ENCODE results near the gene COX7A2L. TPM values are rescaled to one million over a fixed set of nuclear protein-coding genes. Genes with fewer than 3 reads are reported as not detected.
"Not testable (repeated sequence)": the region's sequence is repeated elsewhere in the genome, so short reads cannot be mapped to it uniquely, and the experiment has no call there.

Gene COX7A2L
- polyA plus RNA-seq, 3 donors: 178 to 185 (median 181) TPM

DNA sequence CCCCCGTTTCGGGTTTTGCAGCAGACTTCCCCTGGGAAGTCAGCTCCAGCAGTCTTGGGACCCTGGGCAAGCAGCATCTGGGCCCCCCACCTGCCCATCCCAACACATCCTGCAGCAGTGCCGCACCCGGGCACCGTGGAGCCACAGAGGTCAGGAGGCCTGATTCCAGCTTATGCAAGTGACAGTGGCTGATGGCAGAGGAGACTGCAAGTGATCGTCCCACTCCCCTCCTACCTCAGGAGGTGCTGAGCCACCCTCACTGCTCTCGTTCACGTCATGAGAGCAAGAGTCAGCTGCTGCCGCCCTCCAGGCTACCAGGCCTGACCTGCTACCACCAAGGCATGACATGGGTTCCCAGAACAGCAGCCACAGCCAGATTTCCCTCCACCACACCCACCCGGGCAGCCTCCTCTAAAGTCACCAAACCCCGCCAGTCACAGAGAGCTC, 18.2 kb downstream of the COX7A2L start:
- no peak for DNase-seq

DNA sequence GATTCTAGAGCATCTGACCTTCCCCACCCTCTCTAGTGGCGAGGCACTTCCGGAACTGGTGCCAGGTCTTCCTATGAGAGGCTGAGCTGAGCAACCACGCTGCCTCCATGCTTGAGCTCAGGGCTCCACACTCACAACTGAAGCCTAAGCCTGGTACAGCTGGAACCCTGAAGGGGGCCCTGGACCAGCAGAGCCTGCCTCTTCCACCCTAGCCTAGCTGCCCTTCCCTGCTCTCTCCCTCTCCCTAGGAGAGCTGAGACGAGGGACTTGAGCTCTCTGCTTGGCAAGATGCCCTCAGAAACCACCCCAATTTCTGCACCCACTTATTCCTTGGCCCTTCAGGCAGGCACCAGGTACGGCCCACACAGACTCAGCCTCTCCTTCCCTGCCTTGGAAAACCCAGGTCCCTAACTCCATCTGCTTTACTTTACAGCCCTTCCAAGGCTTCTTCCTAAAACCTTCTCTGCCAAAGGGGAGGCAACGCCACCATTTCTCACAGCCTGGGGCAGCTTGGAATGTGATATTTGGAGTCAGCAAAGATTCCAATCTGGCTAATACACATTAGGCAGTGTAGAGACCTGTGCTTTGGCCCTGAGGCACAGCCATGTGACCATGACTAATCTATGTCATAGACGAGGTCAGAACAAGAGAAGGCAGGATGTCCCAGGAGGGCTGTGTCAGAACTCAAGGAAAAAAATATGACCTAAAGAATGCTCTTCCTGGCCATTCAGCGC, 18.8 kb downstream of the COX7A2L start:
- DNase-seq: no peak

DNA sequence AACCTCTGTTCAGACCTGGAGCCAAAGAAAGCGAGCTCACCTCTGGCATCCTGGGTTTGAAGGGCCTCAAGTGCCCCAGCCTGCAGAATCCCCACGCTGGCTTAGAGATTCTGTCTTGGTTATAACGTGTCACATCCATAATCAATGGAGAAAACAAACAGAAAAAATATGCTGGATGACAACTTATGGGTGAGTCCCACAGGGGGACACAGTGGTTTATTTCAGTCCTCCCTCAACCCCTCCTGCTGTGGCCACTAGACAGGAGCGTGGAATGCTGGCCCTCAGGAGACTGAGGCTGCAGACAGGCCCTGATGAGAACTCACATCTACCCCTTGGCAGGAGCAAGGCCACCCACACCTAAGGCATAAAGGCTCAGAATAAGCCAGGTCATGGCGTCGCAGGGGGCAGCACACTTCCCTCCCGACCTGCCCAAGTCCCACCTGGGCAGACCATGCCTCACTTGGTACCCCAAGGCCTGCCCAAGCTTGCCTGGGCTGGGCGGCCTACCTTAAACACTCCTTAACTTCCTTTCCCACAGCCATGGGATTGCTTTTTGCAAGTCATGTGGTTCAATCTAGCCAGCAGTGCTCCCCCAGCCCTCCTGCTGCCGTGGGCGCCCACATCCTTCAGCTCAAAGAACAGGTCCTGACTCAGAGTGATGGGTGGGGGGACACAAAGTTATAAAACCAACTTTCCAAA, 19.9 kb downstream of the COX7A2L start:
- DNase-seq: no peak

DNA sequence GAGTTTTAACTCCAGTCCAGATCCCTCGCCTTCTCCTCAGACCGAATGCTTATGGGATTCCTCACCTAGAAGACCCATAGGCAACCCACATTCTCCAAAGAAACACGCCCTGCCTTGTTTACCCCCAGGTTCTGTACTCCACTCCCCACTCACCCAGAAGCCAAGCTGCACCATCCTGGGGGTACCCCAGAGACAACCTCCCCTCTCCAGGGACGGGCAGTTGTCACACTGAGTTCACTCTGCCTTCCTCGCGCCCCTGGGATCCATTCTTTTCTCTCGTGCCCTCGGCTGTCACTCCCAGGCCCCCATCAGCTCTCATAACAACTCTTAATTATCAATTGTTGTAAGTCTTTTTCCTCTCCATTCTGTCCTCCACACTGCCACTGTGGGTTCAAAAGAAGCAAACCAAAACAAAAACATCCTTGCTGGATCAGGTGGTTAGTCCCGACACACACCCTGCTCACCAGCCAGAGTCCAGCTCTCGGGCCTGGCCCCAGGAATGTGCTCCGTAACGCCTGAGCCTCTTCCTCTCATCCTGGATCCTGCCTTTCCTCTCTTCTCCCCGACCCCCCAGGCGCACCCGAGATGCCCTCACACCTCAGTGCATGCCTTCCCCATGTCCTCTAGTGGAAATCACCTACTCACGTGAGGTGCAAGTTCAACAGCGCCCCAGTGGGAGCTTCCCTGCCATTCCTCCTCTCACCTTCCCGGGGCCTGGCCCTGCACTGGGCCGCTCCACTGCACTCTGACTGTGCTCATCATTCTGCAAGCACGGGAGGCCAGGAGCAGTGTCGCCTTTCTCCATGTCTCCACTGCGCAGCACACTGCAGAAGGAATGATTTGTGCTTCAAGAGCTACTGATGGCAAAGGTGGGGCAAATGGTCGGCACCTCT, 20.7 kb downstream of the COX7A2L start:
- no peak for DNase-seq

GRCh38 chr2:42339191-42339912, 21.7 kb downstream of the COX7A2L start:
- no peak for DNase-seq

DNA sequence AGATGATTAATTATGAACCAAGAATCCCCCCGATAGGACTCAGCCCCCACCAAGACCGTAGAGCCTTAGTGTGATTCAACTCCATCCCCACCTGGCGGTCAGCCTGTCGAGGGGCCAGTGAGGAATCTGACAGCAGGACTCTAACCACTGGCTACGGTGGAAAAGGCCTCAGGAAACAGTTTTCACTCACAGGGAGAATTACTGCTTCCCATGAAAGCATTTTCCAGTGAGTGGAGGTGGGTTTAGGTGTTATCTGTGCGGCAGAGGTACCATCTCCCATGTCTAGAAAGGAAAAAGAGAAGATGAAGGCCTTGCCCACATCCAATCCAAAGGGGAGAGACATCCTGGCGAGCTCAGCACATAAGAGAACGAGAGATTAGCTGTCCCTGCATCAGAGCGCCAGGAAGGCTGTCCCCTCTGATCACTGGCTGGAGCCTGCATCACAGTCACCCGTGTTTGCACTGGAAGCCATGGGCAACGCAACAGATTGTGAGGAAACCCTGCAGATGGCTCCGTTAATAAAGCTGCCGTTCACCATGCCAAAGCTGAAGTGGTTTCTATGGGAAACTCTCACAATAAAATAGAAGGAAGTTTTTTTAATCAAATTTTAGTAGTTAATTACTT, 22.3 kb downstream of the COX7A2L start:
- DNase-seq: no peak

GRCh38 chr2:42337846-42338566, 23.0 kb downstream of the COX7A2L start:
- DNase-seq: no peak

GRCh38 chr2:42337356-42337820, 23.6 kb downstream of the COX7A2L start:
- DNase-seq: no peak

DNA sequence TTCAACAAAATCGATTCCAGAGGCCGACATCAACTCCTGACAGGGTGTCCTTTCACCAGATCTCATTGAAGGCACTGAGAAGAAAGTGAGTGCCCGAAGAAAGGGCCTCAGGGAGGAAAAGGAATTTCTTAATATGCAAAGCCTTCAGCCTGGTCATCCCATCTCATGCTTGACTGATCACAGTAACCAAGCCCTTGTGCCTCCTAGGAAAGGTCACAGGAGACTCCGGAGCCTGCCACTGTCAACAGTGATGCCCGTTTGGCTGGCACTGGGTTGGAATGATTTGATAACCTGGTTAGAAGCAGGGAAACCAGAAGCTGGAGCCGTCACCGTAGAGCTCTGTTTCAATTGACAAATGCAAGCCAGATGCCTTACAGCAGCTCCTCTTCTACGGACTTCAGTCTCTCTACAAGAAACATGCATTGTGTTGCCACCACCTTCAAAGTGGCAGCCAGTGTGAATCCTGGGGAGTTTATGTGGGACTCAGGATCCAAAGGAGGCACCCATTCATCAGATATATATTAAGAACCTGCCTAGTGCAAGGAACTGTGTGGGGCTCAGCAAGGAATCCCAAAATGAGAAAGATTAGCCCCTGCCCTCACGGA, 24.6 kb downstream of the COX7A2L start:
- peak; percentile 17 for DNase-seq

GRCh38 chr2:42335514-42336104, 25.4 kb downstream of the COX7A2L start:
- DNase-seq: no peak

DNA sequence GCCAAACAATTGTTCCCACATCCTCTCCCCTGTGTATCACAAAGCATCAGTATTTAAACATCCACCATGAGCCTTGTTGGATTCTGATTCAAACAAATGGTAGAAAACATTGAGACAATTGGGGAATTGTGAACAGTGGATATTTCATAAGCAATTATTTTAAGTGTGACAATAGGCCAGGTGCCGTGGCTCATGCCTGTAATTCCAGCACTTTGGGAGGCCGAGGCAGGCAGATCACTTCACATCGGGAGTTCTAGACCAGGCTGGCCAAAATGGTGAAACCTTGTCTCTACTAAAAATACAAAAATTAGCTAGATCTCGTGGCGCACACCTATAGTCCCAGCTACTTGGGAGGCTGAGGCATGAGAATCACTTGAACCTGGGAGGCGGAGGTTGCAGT, 26.2 kb downstream of the COX7A2L start:
- DNase-seq: not testable (repeated sequence)

DNA sequence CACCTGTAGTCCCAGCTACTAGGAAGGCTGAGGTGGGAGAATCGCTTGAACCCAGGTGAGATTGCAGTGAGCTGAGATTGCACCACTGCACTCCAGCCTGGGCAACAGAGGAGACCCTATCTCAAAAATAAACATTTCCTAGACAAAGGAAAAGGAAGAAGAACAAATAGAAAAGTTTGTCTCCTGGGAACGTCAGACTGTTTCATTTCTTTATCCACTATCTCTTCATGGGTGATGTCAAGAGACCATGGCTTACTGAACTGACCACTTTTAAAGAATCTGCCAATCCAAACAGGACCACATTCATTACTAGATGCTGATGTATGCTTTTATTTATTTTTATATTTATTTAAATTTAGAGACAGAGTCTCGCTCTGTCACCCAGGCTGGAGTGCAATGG, 26.8 kb downstream of the COX7A2L start:
- no peak for DNase-seq

DNA sequence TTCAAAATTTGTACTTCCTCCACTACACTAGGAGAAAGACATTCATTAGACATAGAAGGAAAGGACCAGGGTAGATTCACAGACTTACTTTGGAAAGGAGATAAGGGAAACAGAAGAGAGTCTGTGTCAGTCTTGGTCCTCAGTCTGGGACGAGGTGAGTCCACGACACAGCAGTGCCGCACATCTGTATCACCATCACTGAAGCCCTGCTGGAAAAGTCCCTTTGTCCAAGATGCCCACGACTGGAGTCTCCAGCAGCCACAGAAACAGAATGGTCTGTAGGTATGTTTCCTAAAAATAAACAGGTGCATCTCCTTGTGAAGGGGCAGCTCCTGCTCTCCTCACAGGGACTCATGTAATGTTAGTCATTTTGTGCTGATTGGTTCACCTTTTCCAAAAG, 27.4 kb downstream of the COX7A2L start:
- DNase-seq: no peak

- no peak for DNase-seq
Measured at GRCh38 chr2:42332575-42332974, 28.4 kb downstream of the COX7A2L start.

DNA sequence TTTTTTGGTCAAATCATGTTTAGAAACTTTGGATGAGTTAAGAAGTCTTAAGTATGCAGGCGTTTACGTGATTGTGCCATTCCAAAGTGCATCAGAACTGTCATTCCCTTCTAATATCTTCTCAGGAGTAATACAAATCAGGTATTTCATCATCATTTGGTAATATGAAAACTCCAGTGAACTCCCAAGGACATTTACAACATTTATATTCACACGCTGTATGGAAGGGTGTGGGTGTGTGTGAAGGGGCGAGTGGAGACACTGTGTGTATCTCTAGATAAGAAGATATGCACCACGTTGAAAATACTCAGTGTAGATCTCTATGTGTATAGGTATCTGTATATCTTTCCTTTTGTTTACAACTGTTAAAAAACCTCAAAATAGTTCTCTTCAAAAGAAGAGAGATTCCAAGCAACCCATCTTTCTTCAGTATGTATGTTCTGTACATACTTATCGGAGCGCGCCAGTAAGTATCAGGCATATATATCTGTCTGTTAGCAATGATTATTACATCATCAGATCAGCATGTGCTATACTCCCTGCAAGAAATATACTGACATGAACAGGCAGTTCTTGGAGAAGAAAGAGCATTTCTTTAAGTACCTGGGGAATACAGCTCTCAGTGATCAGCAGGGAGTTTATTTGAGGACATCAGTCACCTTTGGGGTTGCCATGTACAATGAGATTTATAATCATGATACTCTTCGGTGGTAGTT, 29.3 kb downstream of the COX7A2L start:
- DNase-seq: no peak

DNA sequence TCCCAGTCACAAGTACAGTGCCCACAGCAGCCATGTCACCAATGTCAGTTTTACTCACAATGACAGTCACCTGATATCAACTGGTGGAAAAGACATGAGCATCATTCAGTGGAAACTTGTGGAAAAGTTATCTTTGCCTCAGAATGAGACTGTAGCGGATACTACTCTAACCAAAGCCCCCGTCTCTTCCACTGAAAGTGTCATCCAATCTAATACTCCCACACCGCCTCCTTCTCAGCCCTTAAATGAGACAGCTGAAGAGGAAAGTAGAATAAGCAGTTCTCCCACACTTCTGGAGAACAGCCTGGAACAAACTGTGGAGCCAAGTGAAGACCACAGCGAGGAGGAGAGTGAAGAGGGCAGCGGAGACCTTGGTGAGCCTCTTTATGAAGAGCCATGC, 31.3 kb downstream of the COX7A2L start:
- DNase-seq: no peak

DNA sequence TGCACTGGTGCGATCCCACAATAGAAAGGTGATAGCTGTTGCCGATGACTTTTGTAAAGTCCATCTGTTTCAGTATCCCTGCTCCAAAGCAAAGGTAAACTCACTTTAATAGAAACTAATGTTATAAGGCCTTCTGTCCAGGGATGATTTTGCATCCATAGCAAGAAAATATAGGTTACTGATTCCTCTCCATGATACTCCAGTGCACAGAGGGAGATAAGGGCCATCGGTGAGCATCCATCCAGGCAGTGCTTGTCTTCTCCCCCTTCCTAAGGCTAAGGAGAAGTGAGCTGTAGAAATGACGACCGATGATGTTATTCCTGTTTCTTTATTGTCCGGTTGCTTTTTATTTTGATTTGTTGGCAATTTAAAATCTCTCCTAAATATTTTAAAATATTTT, 32.1 kb downstream of the COX7A2L start:
- no peak for DNase-seq

DNA sequence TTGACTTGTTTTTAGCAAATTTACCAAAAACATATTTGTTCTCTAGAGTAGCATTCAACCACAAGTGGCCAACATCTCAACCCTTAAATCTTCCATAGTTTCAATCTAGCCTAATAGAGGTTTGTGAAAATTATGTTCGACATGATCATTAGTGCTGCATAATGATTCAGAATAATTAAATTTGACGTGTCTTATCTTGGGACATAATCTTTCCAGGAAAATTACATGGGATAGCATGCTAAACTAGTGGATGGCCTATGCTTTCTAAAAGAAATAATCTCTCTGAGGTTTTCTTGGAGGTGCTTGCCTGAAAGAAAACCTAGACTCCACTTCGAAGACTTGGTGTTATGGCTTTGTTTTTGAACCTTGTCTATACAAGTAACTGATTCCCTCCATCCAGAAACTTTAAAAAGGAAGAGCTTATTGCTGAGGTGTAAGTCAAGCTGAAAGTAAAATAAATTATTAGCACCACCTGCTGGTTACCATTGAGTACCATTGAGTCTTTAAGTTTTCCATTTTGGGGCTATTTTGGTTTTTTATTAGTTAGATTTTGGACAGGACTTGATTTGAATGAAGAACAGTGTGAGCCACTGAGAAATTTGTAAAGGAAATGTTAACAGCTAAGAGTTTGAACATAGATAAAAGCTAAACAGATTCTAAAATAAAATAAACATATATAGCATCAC, 32.7 kb downstream of the COX7A2L start:
- DNase-seq: no peak

All from renal pelvis (tissue), 4 donors.